Measurements from ENCODE around the gene OCA2.

DNA sequence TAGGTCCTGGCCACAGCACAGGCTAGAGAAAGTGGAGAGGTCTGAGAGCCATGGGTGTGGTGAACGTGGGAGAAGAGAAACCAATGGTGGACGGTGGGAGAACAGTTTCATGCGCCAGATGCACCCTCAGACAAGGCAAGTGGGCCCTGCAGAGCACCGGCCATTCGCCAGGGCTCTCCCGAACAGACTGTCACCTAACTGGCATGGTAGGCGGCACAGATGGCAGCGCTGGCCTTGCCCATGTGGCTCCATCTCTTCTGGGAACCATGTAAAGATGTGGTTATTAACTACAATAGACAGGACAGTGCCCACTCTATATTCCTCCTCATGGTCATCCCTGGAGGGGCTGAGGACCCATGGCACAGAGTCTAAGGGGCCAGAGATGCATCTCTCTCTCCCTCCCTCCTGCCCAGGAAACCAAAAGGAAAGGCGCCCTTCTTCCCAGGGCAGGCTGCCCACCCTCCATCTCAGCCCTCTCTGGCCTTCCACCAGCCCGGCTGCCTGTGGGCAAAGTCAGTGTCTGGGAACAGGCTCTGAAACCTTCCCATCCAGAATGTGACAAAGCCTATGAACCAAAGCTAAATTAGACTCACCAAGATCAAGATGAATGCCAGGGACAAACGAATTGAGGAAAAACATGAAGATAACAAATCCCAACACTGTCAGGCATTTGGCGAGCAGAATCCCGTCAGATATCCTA is 147.8 kb downstream of the OCA2 start:
- TF ChIP-seq POLR2AphosphoS5 (IDR thresholded peaks at IDR 0.05) (no peak), CTCF (IDR thresholded peaks at IDR 0.05 in 8 of 11, conservative IDR thresholded peaks at IDR 0.05 in 3 of 11) (no peak), POLR2A (IDR thresholded peaks at IDR 0.05) (no peak)
